Pons (tissue), 1 donor: ENCODE results near the gene ME1.
A peak's percentile ranks its signal among the peaks of the same experiment; 100 is the strongest.
"Not testable (repeated sequence)": the region's sequence is repeated elsewhere in the genome, so short reads cannot be mapped to it uniquely, and the experiment has no call there.

Experiments
- DNase-seq: peaks from one replicate; pipeline ENCODE4 v3.0.0-alpha.2; 2016; ENCODE audit warnings: low spot score

The ME1 gene

GRCh38 chr6:83431545-83432155 is 799 bp upstream of the ME1 start:
- DNase-seq, result no peak

DNA sequence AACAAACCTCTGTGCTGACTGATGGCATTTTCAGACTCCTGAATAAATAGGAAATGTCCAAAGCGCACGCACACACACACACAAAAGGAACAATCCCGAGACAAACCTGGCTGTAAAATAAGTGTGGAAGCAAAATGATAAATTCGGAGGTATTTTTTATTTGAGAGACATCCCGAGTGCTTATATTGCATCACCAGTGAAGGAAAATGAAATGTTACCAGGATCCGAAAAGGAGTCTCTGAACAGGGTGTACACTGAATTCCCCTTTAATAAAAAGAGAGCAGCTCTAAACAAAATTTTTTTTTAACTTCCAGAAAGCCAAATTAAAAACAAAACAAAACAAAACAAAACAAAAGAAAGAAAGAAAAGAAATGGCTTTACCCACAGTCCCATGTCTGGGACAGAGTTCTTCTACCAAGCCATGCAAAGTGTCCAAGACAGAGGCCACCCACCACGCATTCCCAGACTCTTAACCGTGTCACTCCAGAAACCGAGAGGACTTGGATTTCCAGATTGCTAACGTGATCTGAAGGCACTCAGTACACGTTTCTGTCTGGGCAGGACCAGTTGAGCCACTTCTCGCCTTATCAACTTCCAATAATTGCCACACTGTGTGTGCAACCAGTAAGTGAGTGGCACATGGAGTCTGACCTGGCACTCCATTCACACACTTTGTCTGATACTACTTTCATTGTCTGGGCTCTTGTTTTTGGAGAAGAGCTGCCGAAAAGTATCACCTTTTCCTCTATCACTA is 817 bp downstream of the ME1 start:
- DNase-seq, result peak; percentile 46

GRCh38 chr6:83429269-83429668 is 1.6 kb downstream of the ME1 start:
- DNase-seq, result no peak

GRCh38 chr6:83424392-83425018 is 6.3 kb downstream of the ME1 start:
- no peak for DNase-seq

DNA sequence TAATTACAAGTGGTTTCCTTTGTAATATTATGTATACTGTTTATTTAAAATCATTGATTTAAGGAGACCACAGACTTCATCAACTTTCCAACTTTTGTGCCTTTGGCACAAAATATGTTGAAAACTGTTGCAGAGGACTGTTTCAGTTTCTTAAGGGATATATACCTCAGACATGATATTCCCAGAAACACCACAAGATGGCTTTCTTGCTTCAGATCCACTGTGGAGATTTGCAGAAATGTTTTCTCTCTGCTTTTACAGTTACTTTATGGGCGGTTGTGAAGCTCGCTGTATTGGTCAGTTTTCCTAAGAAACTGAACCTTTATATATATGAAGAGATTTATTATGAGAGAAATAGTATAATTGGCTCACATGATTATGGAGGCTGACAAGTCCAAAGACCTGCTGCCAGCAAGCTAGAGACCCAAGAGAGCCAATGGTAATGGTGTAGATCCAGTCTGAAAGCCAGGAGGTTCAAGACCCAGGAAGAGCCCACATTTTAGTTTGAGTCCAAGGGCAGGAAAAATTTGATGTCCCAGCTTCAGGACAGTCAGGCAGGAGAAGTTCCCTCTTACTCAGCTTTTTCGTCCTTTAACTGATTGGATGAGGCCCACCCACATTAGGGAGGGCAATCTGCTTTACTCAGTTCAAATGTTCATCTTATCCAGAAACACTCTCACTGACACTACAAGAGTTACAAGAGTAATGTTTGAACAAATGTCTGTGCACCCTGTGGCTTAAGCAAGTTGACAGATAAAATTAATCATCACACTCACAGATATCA is 12.8 kb downstream of the ME1 start:
- peak; percentile 63 for DNase-seq

- no peak for DNase-seq
Measured at GRCh38 chr6:83413068-83413467, 17.8 kb downstream of the ME1 start.

- DNase-seq, result peak; percentile 81
Measured at GRCh38 chr6:83411731-83412130, 19.1 kb downstream of the ME1 start.

DNA sequence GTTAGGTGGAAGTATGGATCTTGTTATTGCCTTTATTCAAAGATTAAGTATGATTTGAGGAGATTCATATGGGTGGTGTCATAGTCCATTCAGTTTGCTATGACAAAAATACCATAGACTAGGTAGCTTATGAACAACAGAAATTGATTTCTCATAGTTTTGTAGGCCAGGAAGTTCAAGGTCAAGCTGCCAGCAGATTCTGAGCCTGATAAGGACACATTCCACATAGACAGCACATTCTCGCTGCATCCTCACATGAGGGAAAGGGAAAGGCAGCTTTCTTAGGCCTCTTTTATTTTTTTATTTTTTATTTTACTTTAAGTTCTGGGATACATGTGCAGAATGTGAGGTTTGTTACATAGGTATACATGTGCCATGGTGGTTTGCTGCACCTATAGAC is 27.7 kb downstream of the ME1 start:
- no peak for DNase-seq

- no peak for DNase-seq
Measured at GRCh38 chr6:83389606-83390005, 41.2 kb downstream of the ME1 start.

DNA sequence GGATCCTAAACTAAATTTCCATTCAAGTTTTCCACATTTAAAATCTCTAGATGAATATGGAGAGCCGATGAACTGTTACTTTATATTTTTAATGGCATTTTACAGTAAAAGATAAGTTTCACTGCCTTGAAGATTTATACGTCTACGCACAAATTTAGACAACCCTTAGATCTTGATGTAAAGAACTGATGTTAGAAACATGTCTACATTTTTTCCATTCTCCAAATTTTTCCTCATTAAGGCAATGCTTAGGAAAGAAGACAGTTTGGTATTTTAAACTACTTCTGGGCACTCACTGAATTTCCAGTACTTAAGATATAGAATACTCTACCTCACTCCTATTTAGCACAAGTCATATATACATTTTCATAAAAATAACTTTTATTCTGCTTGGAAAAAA is 45.4 kb downstream of the ME1 start:
- no peak for DNase-seq

- DNase-seq, result no peak
Measured at GRCh38 chr6:83384751-83385150, 46.1 kb downstream of the ME1 start.

- DNase-seq, result no peak
Measured at GRCh38 chr6:83381949-83382348, 48.9 kb downstream of the ME1 start.

DNA sequence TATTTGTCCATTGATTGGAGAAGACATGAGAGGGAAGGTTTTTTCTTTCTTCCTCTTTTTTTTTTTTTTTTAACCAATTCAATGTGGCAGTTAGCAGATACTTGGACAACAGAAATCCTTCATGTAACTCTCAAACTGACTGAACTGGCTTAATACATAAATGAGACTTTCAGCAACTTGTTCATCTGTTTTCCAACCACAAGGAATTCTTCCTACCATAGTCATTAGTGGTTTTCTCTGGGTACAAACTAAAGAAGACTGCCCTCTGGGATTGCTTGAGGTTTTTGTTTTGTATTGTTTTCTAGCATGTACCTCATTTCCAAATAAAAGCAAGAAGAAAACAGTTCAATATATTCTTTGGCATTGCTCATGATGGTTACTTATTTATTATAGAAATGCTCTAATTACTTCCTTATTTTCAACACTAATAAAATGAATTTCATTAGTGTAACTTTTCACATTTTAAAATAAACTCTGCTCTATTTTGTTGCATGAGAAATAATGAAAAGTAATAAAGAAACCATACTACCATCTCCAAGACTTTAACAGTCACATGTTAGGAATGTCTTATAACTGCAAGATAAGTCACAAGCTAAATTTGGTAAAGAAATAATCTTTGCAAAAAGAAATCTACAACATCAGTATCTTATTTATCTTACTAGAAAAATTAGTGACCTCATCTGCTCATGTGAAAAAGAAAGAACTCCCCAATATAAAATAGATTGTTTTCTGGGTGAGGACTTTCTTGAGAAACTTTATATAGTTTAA is 52.0 kb downstream of the ME1 start:
- DNase-seq, result no peak

DNA sequence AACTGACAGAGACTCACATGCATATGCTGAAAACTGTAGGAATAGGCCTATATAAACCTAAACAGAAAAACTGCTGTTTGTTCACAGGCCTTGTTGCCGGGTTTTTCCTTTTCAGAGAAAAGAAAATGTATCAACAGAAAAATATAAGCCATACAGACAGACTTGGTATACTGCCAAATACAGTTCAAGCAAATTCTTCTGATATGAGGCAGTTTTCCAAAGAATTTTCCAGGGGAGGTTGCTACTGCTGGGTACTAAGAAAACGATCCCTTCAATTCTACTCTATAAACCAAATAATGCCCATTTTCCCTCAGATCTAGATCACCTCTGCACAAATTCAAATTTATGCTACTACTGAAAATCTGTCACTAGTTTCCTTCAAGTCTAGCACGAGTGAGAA is 59.4 kb downstream of the ME1 start:
- no peak for DNase-seq

- DNase-seq, result no peak
Measured at GRCh38 chr6:83370567-83370966, 60.3 kb downstream of the ME1 start.

- no peak for DNase-seq
Measured at GRCh38 chr6:83369692-83370091, 61.2 kb downstream of the ME1 start.

DNA sequence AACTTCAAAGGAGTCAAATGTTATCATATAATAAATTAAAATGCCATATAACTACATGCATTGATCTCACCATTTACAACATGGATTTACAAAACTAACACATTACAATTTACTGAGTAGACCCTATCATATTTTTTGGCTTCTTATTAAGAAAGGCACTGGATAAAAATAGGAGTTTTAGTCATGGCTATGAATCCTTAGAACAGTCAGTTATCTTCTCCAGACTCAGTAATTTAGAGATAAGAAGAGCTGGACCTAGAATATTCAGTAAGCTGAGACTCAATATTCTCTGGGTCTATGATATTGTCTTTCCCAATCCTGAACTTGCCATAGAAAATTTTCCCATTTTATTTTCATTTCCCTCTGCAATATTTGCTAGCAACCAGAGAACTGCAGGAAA is 62.3 kb downstream of the ME1 start:
- no peak for DNase-seq

- no peak for DNase-seq
Measured at GRCh38 chr6:83367104-83367503, 63.7 kb downstream of the ME1 start.

DNA sequence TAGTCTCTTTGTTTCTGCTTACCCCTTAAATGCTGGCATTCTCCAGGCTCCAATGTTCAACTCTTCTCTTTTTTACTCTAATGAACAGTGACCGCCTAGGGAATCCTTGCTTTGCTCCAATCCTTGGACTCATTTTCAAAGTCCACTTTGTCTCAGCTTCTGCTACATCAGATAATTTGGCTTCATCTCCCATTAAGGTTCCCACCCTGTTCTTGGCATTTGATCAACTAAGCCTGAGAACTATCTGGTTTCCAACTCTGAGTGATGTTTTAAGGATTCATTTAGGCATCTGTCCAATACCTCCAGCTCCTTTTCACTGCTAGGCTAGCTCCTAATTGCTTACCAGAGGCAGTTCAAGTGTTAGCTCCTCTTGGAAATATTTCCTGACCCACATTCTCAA is 64.9 kb downstream of the ME1 start:
- DNase-seq, result peak; percentile 69

GRCh38 chr6:83362349-83362748 is 68.5 kb downstream of the ME1 start:
- DNase-seq, result not testable (repeated sequence)

- no peak for DNase-seq
Measured at GRCh38 chr6:83359638-83360037, 71.2 kb downstream of the ME1 start.

DNA sequence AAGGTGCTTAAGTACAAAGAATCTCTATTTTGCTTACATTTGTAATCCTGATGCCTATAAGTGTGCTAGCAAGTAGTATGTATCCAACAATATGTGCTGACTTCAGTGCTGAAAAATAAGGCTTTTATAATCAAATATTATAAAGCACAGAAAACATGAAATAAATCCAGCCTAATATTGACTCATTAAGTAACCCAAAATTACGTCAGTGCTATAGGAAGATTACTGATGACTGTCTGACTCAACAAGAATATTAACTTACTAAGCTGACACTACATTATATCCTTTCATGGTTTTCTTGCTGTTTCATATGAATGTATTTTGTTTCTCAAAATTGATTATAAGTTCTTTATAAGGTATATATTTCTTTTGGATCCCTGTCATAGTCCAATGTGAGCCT is 76.1 kb downstream of the ME1 start:
- no peak for DNase-seq
